K562 (cell line): ENCODE data around the gene MAGIX. TPM values are rescaled to one million over a fixed set of nuclear protein-coding genes. Genes with fewer than 3 reads are reported as not detected.

Source experiments
- ARID2 ChIP-seq: fragments of 450-650 bp; IDR thresholded peaks from 2 replicates; pipeline ENCODE4 v1.6.1; 2017; ENCODE audit warnings: antibody characterized with exemption, mild to moderate bottlenecking
- BCLAF1 ChIP-seq, 2 experiments: fragments of 450-650 bp in 1 of 2; IDR thresholded peaks; 2 replicates each; pipeline ENCODE4 v1.6.1; 2011 to 2017; ENCODE audit warnings: low read depth in 2 of 2, antibody characterized with exemption in 1 of 2, borderline replicate concordance in 1 of 2, low read length in 1 of 2, mild to moderate bottlenecking in 1 of 2, mixed read lengths in 1 of 2; ENCODE audit not compliant: control insufficient read depth in 1 of 2
- CBX5 ChIP-seq: IDR thresholded peaks from 2 replicates; pipeline ENCODE4 v1.6.1; 2014; ENCODE audit warnings: low read depth, borderline replicate concordance
- DEAF1 ChIP-seq: fragments of 450-650 bp; formaldehyde crosslinking; IDR thresholded peaks from 2 replicates; pipeline ENCODE4 v1.4.0; 2020; ENCODE audit warnings: mild to moderate bottlenecking, moderate library complexity
- HES1 ChIP-seq: fragments of 450-650 bp; IDR thresholded peaks from 2 replicates; pipeline ENCODE4 v1.6.1; 2016; ENCODE audit warnings: low read depth, mild to moderate bottlenecking, moderate library complexity
- HNRNPLL ChIP-seq: fragments of 200-400 bp; formaldehyde crosslinking; IDR thresholded peaks from 2 replicates; pipeline ENCODE4 v1.6.1; 2017; ENCODE audit warnings: low read length, low read depth, mild to moderate bottlenecking; ENCODE audit not compliant: poor library complexity, severe bottlenecking
- IRF1 ChIP-seq: sonication (generic); formaldehyde crosslinking; IDR thresholded peaks from 2 replicates; pipeline ENCODE4 v1.8.0; 2022; ENCODE audit warnings: missing genetic modification reagents, mild to moderate bottlenecking, borderline replicate concordance
- NR3C1 ChIP-seq: sonication (generic); formaldehyde crosslinking; IDR thresholded peaks from 2 replicates; pipeline ENCODE4 v1.8.1; 2022; ENCODE audit warnings: missing genetic modification reagents
- POLR2AphosphoS5 ChIP-seq: IDR thresholded peaks from 2 replicates; pipeline ENCODE4 v1.6.1; 2011; ENCODE audit warnings: mild to moderate bottlenecking, low read depth, low read length, moderate library complexity; ENCODE audit not compliant: control insufficient read depth, insufficient read depth
- SMAD3 ChIP-seq: fragments of 450-650 bp; formaldehyde crosslinking; conservative IDR thresholded peaks from 2 replicates; pipeline ENCODE4 v1.4.0; 2020; ENCODE audit warnings: mild to moderate bottlenecking
- SOX6 ChIP-seq: fragments of 450-650 bp; IDR thresholded peaks from 2 replicates; pipeline ENCODE4 v1.6.1; 2014; ENCODE audit warnings: mild to moderate bottlenecking
- XRCC5 ChIP-seq: fragments of 200-400 bp; formaldehyde crosslinking; IDR thresholded peaks from 2 replicates; pipeline ENCODE4 v1.6.1; 2017; ENCODE audit warnings: low read depth, mild to moderate bottlenecking, low read length
- YBX1 ChIP-seq: fragments of 450-650 bp; IDR thresholded peaks from 2 replicates; pipeline ENCODE4 v1.7.1; 2016; ENCODE audit warnings: mild to moderate bottlenecking
- ZC3H8 ChIP-seq: fragments of 450-650 bp; IDR thresholded peaks from 2 replicates; pipeline ENCODE4 v1.6.1; 2017
- ZFP36 ChIP-seq: fragments of 150-350 bp; IDR thresholded peaks from 2 replicates; pipeline ENCODE4 v1.6.1; 2018; ENCODE audit warnings: low read length, low read depth; ENCODE audit not compliant: partially characterized antibody
- ZNF217 ChIP-seq: sonication (generic); formaldehyde crosslinking; IDR thresholded peaks from 2 replicates; pipeline ENCODE4 v1.8.0; 2022; ENCODE audit warnings: mild to moderate bottlenecking, missing genetic modification reagents
- ZNF444 ChIP-seq: fragments of 250-450 bp; sonication (Bioruptor Pico); IDR thresholded peaks from 2 replicates; pipeline ENCODE4 v1.4.0; 2020; ENCODE audit warnings: mild to moderate bottlenecking, moderate library complexity
- ZNF584 ChIP-seq: fragments of 200-800 bp; sonication (Bioruptor generic); IDR thresholded peaks from 2 replicates; pipeline ENCODE4 v1.6.1; 2016; ENCODE audit warnings: low read depth, mild to moderate bottlenecking, missing genetic modification characterization, missing compliant biosample characterization
- ZNF644 ChIP-seq: fragments of 200-800 bp; sonication (Bioruptor generic); IDR thresholded peaks from 2 replicates; pipeline ENCODE4 v1.6.1; 2016; ENCODE audit warnings: low read depth, missing genetic modification characterization, missing compliant biosample characterization
- ZNF668 ChIP-seq: fragments of 250-450 bp; sonication (Bioruptor Pico); IDR thresholded peaks from 2 replicates; pipeline ENCODE4 v1.8.0; 2022; ENCODE audit warnings: mild to moderate bottlenecking, inconsistent platforms
- polyA plus RNA-seq, 8 experiments: library from polyadenylated mRNA; depleted of rRNA in 4 of 8; stranded (reverse) in 5 of 8; unstranded in 3 of 8; fragments of >200 nt; fragmentation: Nextera tagmentation in 2 of 8; fragmentation: Illumina TruSeq in 1 of 8; extraction: Ambion mirVana in 2 of 8; extraction: Trizol in 1 of 8; gene quantifications; 2 replicates each; pipeline versions ENCODE4 v1.2.1 to v1.2.3, GENCODE V29; 2011 to 2014; ENCODE audit warnings: inconsistent platforms in 1 of 8, missing spikeins in 1 of 8
- total RNA-seq, 7 experiments: library from RNA; depleted of rRNA in 6 of 7; stranded (reverse); fragments of >200 nt in 6 of 7; fragmentation: Illumina TruSeq in 2 of 7; extraction: Trizol in 2 of 7; gene quantifications; 2 replicates each; pipeline versions ENCODE4 v1.2.1 to v1.2.3, GENCODE V29; 2011 to 2021; ENCODE audit warnings: low replicate concordance in 1 of 7

MAGIX gene
- total and polyA plus RNA-seq, 9 of the 15 experiments (the other 6 are each of a cell fraction or from before 2014, with no cell fraction given) = 0.08 to 3.5 (median 0.47) TPM

GRCh38 chrX:49186125-49187027, 23.8 kb downstream of the MAGIX start, which contains the start of gene PRICKLE3 (continued):
- no peak for TF ChIP-seq SMAD3 (CRISPR knock-in tag)
- TF ChIP-seq ZNF584 (CRISPR knock-in tag) = no peak
- TF ChIP-seq NR3C1 (CRISPR knock-in tag) = peak; percentile 25; the same call in 1 of the 2 replicates
- no peak for TF ChIP-seq ZFP36
- no peak for TF ChIP-seq ZNF444 (CRISPR knock-in tag)
- TF ChIP-seq ZC3H8 = no peak
- peak; percentile 71; the same call in 1 of the 2 replicates for TF ChIP-seq XRCC5
- no peak for TF ChIP-seq HNRNPLL
- 0 out of 2 replicates have a peak, but pooled peaks have one; percentile 17 for TF ChIP-seq DEAF1 (CRISPR knock-in tag)
- TF ChIP-seq ARID2 = no peak
- no peak for TF ChIP-seq SOX6
- peak; percentile 54; the same call in 1 of the 2 replicates for TF ChIP-seq POLR2AphosphoS5
- no peak for TF ChIP-seq ZNF668 (CRISPR knock-in tag)
- no peak for TF ChIP-seq CBX5
- no peak for TF ChIP-seq BCLAF1 (IDR thresholded peaks at IDR 0.05; ENCODE audit: borderline replicate concordance in 1 of 2, control insufficient read depth in 1 of 2, low read depth in 2 of 2, low read length in 1 of 2)
- no peak for TF ChIP-seq IRF1
- no peak for TF ChIP-seq HES1
- no peak for TF ChIP-seq YBX1
- no peak for TF ChIP-seq ZNF644 (tag)
- TF ChIP-seq ZNF217 (CRISPR knock-in tag) = no peak
